Muscle layer of colon (tissue), 2 donors: Measurements from ENCODE around the gene ERP27.

ENCODE experiments used
- H3K27ac ChIP-seq: one replicate; pipeline ENCODE4 v1.7.0; 2013; ENCODE audit warnings: low read depth, mild to moderate bottlenecking, low read length, moderate library complexity
- H3K27me3 ChIP-seq, 2 donors: one replicate each; pipeline ENCODE4 v1.7.0; 2013; ENCODE audit warnings: low read length in 2 of 2, mild to moderate bottlenecking in 2 of 2; ENCODE audit not compliant: insufficient read depth in 2 of 2, control insufficient read depth in 1 of 2
- H3K36me3 ChIP-seq: one replicate; pipeline ENCODE4 v1.7.0; 2013; ENCODE audit warnings: mild to moderate bottlenecking, low read length; ENCODE audit not compliant: insufficient read depth
- H3K4me1 ChIP-seq: one replicate; pipeline ENCODE4 v1.7.0; 2013; ENCODE audit warnings: mild to moderate bottlenecking, low read length; ENCODE audit not compliant: insufficient read depth
- H3K4me3 ChIP-seq, 2 donors: one replicate each; pipeline ENCODE4 v1.7.0; 2013; ENCODE audit warnings: low read length in 2 of 2, low read depth in 1 of 2, mild to moderate bottlenecking in 1 of 2, moderate library complexity in 1 of 2
- H3K9ac ChIP-seq: one replicate; pipeline ENCODE4 v1.7.0; 2013; ENCODE audit warnings: low read length
- H3K9me3 ChIP-seq: one replicate; pipeline ENCODE4 v1.7.0; 2013; ENCODE audit warnings: mild to moderate bottlenecking, low read length
- donor health status: abdominal sarcoma.
- donor health status: Adenocarcinoma of cecum.

Gene ERP27

GRCh38 chr12:14959463-14959862 is 21.1 kb upstream of the ERP27 start:
- Histone ChIP-seq H3K4me3 (no peak overlapping the region), H3K36me3 (no peaks in the 10 kb centered on the region), H3K4me1 (peaks cover 14% of the 10 kb centered on the region), H3K27me3 (no peaks in the 10 kb centered on the region), H3K27ac (no peak overlapping the region), H3K9me3 (no peaks in the 10 kb centered on the region), H3K9ac (no peak overlapping the region)

DNA sequence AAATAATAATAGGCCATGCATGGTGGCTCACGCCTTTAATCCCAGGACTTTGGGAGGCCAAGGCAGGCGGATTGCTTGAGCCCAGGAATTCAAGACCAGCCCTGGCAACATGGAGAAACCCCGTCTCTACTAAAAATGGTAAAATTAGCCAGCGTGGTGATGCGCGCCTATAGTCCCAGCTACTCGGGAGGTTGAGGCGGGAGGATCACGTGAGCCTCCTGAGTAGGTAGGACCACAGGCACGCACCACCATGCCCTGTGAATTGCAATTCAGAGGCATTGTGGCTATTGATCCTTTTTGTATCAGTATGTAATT is 20.7 kb upstream of the ERP27 start:
- no peak overlapping the region for H3K9ac ChIP-seq
- no peaks in the 10 kb centered on the region for H3K36me3 ChIP-seq
- peaks cover 14% of the 10 kb centered on the region for H3K4me1 ChIP-seq
- H3K4me3 ChIP-seq: no peak overlapping the region
- H3K9me3 ChIP-seq: no peaks in the 10 kb centered on the region
- no peaks in the 10 kb centered on the region for H3K27me3 ChIP-seq
- no peak overlapping the region for H3K27ac ChIP-seq

GRCh38 chr12:14958361-14959125 is 20.2 kb upstream of the ERP27 start:
- Histone ChIP-seq H3K27ac (no peak overlapping the region), H3K27me3 (no peaks in the 10 kb centered on the region), H3K9me3 (no peaks in the 10 kb centered on the region), H3K9ac (no peak overlapping the region), H3K4me3 (no peak overlapping the region), H3K36me3 (no peaks in the 10 kb centered on the region), H3K4me1 (peaks cover 14% of the 10 kb centered on the region)

DNA sequence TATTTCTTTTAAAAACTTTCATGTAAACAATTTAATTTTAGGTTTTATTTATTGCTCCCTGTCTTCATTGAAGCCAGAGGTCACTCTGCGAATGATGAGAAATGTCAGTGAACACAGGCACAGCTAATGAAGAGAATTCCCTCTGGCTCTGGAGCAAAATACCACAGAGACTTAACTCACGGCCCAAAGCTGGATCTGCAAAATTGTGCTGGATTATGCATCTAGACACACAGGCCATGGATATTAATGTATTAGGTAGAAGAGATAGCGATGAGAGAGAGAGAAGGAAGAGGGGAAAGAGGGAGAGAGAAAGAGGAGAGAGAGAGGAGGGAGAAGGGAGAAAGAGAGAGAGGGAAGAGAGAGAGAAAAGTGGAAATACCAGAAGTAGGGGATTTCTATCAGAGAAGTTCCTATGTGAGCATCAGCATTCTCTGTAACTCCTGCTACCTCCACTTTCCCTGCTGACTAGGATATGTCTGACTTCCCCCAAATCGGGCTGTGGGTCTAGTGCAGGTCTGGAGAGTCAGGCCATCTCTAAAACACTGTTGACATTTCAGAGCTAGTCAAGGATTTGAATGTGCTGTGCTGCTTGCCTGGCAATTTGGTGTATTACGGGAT is 19.3 kb upstream of the ERP27 start:
- H3K36me3 ChIP-seq: no peaks in the 10 kb centered on the region
- peaks cover 15% of the 10 kb centered on the region for H3K4me1 ChIP-seq
- no peak overlapping the region for H3K27ac ChIP-seq
- no peak overlapping the region for H3K4me3 ChIP-seq
- no peak overlapping the region for H3K9ac ChIP-seq
- H3K27me3 ChIP-seq: no peaks in the 10 kb centered on the region
- no peaks in the 10 kb centered on the region for H3K9me3 ChIP-seq

DNA sequence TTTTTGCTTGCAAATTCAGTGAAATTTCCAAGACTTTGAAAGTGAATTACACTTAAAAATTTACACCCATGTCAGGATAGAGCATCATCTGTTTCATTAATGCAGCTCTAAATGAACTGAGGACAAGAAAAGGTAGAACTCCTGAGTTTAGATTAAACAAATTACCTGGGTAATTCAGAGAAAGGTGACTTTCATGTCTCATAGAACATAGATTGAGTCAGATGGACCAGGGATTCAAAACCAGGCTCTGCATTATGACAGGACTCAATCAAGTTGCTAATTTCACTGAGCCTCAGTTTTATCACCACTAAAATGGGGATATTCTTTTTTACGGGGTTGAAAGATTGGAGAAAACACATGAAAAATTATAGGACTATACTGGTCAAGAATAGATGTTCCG is 18.6 kb upstream of the ERP27 start:
- no peaks in the 10 kb centered on the region for H3K9me3 ChIP-seq
- no peak overlapping the region for H3K4me3 ChIP-seq
- peaks cover 23% of the 10 kb centered on the region for H3K4me1 ChIP-seq
- H3K27ac ChIP-seq: no peak overlapping the region
- H3K9ac ChIP-seq: no peak overlapping the region
- H3K27me3 ChIP-seq: no peaks in the 10 kb centered on the region
- H3K36me3 ChIP-seq: no peaks in the 10 kb centered on the region

DNA sequence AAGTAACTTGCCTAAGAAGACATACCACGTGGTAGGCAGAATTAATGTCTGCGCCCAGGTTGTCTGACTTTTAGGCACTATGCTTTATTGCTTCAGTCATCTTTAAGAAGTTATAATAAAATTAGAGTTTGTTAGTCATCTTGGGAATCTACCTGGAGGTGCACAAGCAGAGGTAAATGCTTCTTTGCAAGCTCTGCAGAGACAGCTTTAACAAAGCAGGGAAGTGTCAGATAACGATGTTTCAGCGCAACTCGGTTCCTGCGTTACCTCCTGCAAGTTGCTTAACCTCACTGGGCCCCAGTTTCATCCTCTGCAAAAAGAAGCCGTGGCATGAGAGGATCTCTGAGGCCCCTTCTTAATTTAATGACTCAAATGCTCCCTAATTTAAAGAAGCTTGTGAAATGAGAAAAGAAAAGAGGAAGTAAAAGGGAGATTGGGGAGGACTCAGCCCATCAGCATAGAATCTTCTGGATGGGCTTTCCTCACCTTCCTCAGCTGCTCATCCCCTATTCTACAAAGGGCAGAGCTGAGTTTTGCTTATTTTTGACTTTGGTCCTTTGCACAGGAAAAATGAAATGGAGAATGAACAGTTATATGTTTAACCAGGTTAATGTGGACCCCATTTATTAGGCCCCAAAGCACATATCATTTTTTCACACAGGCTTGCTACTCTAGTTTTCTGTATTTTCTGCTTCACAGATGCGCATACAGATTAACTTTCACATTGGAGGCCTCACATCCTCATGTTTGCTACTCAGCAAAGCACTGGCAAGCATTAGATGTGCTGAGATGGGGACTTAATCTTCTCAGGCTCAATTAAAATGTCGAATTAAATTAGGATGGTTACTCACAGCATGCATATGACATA is 17.9 kb upstream of the ERP27 start:
- H3K4me1 ChIP-seq: peaks cover 28% of the 10 kb centered on the region
- no peak overlapping the region for H3K9ac ChIP-seq
- no peaks in the 10 kb centered on the region for H3K36me3 ChIP-seq
- H3K4me3 ChIP-seq: no peak overlapping the region
- no peak overlapping the region for H3K27ac ChIP-seq
- no peaks in the 10 kb centered on the region for H3K27me3 ChIP-seq
- no peaks in the 10 kb centered on the region for H3K9me3 ChIP-seq

DNA sequence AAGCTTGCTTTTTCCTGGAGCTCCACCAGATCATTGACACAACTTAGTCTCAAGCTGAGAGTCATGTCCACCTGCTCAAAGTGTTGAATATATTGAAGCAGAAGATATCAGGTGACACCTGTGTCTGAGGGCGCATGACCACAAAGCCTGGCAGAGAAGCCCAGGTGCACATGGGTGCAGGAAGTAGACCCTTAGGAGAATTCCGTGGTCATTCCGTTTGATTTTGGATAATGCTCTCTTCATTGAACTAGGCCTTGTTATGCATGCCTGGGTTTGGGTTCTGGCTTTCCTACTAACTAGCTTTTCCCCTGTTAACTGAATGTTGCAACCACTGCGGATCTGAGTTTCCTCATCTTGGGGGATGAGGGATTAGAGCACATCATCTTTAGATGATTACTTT is 15.9 kb upstream of the ERP27 start:
- H3K4me3 ChIP-seq: no peak overlapping the region
- H3K9me3 ChIP-seq: no peaks in the 10 kb centered on the region
- H3K9ac ChIP-seq: no peak overlapping the region
- peaks cover 29% of the 10 kb centered on the region for H3K4me1 ChIP-seq
- H3K27me3 ChIP-seq: no peaks in the 10 kb centered on the region
- H3K27ac ChIP-seq: no peak overlapping the region
- H3K36me3 ChIP-seq: no peaks in the 10 kb centered on the region

GRCh38 chr12:14953752-14954151 is 15.4 kb upstream of the ERP27 start:
- Histone ChIP-seq H3K36me3 (no peaks in the 10 kb centered on the region), H3K27ac (no peak overlapping the region), H3K9me3 (no peaks in the 10 kb centered on the region), H3K27me3 (no peaks in the 10 kb centered on the region), H3K9ac (no peak overlapping the region), H3K4me1 (peaks cover 34% of the 10 kb centered on the region), H3K4me3 (no peak overlapping the region)

DNA sequence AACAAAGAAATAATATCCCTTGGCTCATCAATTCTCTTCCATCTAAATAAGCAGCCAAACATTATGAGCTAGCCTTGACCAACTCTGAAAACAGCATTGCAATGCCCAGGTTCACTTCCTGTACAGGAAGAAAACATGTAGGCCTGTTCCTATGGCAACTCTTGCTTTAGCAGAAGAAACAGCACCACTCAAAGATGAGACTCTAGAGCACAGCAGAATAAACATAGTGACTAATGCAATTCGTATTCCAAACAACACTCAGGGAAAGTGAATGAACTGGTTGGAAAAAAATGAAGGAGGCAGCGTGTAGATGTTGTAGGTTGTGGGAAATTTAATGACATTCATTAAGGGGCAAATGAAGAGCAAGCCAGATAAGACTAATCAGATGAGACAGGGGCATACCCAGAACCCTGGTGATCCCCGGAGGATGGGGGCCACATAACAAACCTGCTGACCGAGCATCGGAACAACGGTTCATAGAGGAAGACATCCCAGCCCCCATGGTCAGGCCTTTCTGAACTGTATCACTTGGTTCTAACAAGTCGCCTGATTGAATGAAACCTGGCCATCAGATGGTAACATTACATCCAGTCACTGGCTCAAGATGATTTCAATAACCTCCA is 14.1 kb upstream of the ERP27 start:
- no peak overlapping the region for H3K4me3 ChIP-seq
- no peaks in the 10 kb centered on the region for H3K36me3 ChIP-seq
- H3K27ac ChIP-seq: peak overlapping the region; percentile 65
- no peaks in the 10 kb centered on the region for H3K9me3 ChIP-seq
- H3K4me1 ChIP-seq: peaks cover 40% of the 10 kb centered on the region
- H3K9ac ChIP-seq: no peak overlapping the region
- H3K27me3 ChIP-seq: no peaks in the 10 kb centered on the region

- Histone ChIP-seq H3K4me3 (no peak overlapping the region), H3K36me3 (no peaks in the 10 kb centered on the region), H3K9ac (no peak overlapping the region), H3K27me3 (no peaks in the 10 kb centered on the region), H3K27ac (peak overlapping the region; percentile 65), H3K4me1 (peaks cover 41% of the 10 kb centered on the region), H3K9me3 (no peaks in the 10 kb centered on the region)
Observed at GRCh38 chr12:14951851-14952250, 13.5 kb upstream of the ERP27 start.

DNA sequence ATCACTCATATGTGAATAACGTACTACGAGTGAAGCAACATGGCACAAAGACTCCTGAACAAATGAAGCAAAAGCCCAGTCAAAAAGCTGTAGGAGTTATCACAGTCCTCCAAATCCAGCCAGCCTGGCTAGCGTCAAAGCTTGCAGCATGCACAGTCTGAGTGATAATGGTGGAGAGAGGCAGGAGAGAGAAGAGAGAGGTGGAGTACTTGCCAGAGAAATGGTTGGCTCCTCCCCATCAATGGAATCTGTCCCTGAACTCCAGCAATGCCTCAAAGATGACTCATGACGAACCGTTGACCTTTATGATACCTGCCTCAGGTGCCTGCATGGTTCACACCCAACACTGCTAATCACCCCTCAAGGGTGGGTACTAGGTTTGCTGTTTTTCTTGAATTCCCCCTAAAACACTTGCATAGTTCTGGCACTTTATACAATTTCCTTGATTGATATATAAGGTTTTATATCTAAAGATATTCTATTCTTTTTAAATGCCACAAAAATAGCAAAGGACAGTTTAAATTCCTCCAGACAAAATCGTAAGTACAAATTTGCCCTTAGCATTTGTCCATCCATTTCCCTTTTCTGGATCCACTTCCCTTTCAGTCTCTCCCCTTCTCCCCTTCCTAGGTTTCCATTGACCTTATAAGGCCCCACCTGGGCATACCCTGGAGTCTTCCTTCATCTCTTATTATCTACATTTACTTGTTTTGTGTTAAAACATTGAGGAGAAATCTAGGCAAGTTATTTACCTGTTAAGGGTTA is 12.8 kb upstream of the ERP27 start:
- peaks cover 35% of the 10 kb centered on the region for H3K4me1 ChIP-seq

More for the DNA sequence above, 12.8 kb upstream of the ERP27 start:
- H3K36me3 ChIP-seq: no peaks in the 10 kb centered on the region
- H3K27me3 ChIP-seq: no peaks in the 10 kb centered on the region
- no peaks in the 10 kb centered on the region for H3K9me3 ChIP-seq
- no peak overlapping the region for H3K4me3 ChIP-seq
- H3K9ac ChIP-seq: no peak overlapping the region
- no peak overlapping the region for H3K27ac ChIP-seq
